Endodermal cell (in vitro differentiated cells): Measurements from ENCODE around the gene SPATA6L. TPM values are rescaled to one million over a fixed set of nuclear protein-coding genes. Genes with fewer than 3 reads are reported as not detected.

Experiments used
- DNase-seq: peaks from one replicate; pipeline ENCODE4 v3.0.0-alpha.2; 2017
- H3K27ac ChIP-seq: 2 replicates; pipeline ENCODE4 v1.5.1; 2013; ENCODE audit warnings: mild to moderate bottlenecking, low read depth, low read length, moderate library complexity
- H3K27me3 ChIP-seq: 2 replicates; pipeline ENCODE4 v1.6.1; 2013; ENCODE audit warnings: mild to moderate bottlenecking, low read length, moderate library complexity; ENCODE audit not compliant: insufficient read depth, control insufficient read depth, poor library complexity, severe bottlenecking
- H3K36me3 ChIP-seq: 2 replicates; pipeline ENCODE4 v1.7.0; 2013; ENCODE audit warnings: mild to moderate bottlenecking, low read length, moderate library complexity; ENCODE audit not compliant: control insufficient read depth, insufficient read depth
- H3K4me1 ChIP-seq: one replicate; pipeline ENCODE4 v1.7.0; 2013; ENCODE audit warnings: low read length; ENCODE audit not compliant: control insufficient read depth, insufficient read depth
- H3K4me3 ChIP-seq: 2 replicates; pipeline ENCODE4 v1.5.1; 2013; ENCODE audit warnings: mild to moderate bottlenecking, low read length, moderate library complexity
- H3K9ac ChIP-seq: 2 replicates; pipeline ENCODE4 v1.6.1; 2013; ENCODE audit warnings: mild to moderate bottlenecking, low read length, moderate library complexity; ENCODE audit not compliant: poor library complexity, severe bottlenecking; ENCODE audit errors: extremely low read depth
- H3K9me3 ChIP-seq: 2 replicates; pipeline ENCODE4 v1.6.1; 2013; ENCODE audit warnings: mild to moderate bottlenecking, low read length, moderate library complexity; ENCODE audit not compliant: control insufficient read depth
- H3K27ac Mint-ChIP-seq: 2 replicates; pipeline ENCODE4 v1.8.0; 2020; ENCODE audit warnings: mixed read lengths
- H3K27me3 Mint-ChIP-seq: 2 replicates; pipeline ENCODE4 v1.8.0; 2021; ENCODE audit warnings: mild to moderate bottlenecking, mixed read lengths; ENCODE audit not compliant: insufficient read depth
- H3K36me3 Mint-ChIP-seq: 2 replicates; pipeline ENCODE4 v1.8.0; 2020; ENCODE audit warnings: low read depth, mixed read lengths
- H3K4me1 Mint-ChIP-seq: 2 replicates; pipeline ENCODE4 v1.8.0; 2020; ENCODE audit warnings: mixed read lengths
- H3K4me3 Mint-ChIP-seq: 2 replicates; pipeline ENCODE4 v1.8.0; 2020; ENCODE audit warnings: mild to moderate bottlenecking, moderate library complexity, mixed read lengths
- H3K9me3 Mint-ChIP-seq: 2 replicates; pipeline ENCODE4 v1.8.0; 2020; ENCODE audit warnings: mild to moderate bottlenecking, mixed read lengths
- CTCF ChIP-seq: fragments of 200-600 bp; sonication (generic); conservative IDR thresholded peaks from 2 replicates; pipeline ENCODE4 v1.5.0; 2021; ENCODE audit warnings: antibody characterized with exemption, mild to moderate bottlenecking
- WGBS, 2 experiments: methylation state at CpG; one replicate each; pipeline versions ENCODE4 v1.1.5 to v1.1.7; 2013; ENCODE audit warnings: missing lambda C conversion rate in 2 of 2, mixed read lengths in 1 of 2; ENCODE audit not compliant: insufficient coverage in 1 of 2, insufficient read length in 1 of 2; 5-methylcytosine and 5-hydroxymethylcytosine counted together
- total RNA-seq, 2 donors: library from RNA; stranded (reverse); fragmentation: NEBNext Ultra II Directional in 1 of 2; extraction: Animal tissue kit (Norgen Biotek cat#: 25700) in 1 of 2; gene quantifications; 2 replicates in 1 of 2; 3 replicates in 1 of 2; pipeline ENCODE4 v1.2.1, GENCODE V29; 2021

The SPATA6L gene
- total RNA-seq, 2 donors from 2014 or later: 1.2 to 2.0 TPM

GRCh38 chr9:4677392-4677791, 11.1 kb upstream of the SPATA6L start:
- Histone ChIP-seq H3K4me1 (peaks cover 3% of the 10 kb centered on the region), H3K4me3 (no peak overlapping the region), H3K9me3 (no peaks in the 10 kb centered on the region), H3K27me3 (no peaks in the 10 kb centered on the region), H3K9ac (peak overlapping the region; percentile 0), H3K27ac (no peak overlapping the region), H3K36me3 (no peaks in the 10 kb centered on the region)
- no peak for DNase-seq
- 90 to 94% methylated on average over 2 to 3 of the region's 3 CpGs for WGBS, 2 experiments
- Mint-ChIP-seq H3K9me3 (no peaks in the 10 kb centered on the region), H3K27me3 (no peaks in the 10 kb centered on the region), H3K27ac (no peak overlapping the region), H3K4me3 (no peak overlapping the region), H3K36me3 (no peaks in the 10 kb centered on the region), H3K4me1 (no peaks in the 10 kb centered on the region)
- no peak for TF ChIP-seq CTCF

GRCh38 chr9:4674783-4675182, 8.5 kb upstream of the SPATA6L start:
- Histone ChIP-seq H3K4me1 (no peaks in the 10 kb centered on the region), H3K36me3 (no peaks in the 10 kb centered on the region), H3K9ac (no peak overlapping the region), H3K9me3 (no peaks in the 10 kb centered on the region), H3K27ac (no peak overlapping the region), H3K4me3 (no peak overlapping the region), H3K27me3 (no peaks in the 10 kb centered on the region)
- no peak overlapping the region for H3K4me3 Mint-ChIP-seq
- no peaks in the 10 kb centered on the region for H3K4me1 Mint-ChIP-seq
- H3K27ac Mint-ChIP-seq: no peak overlapping the region
- H3K9me3 Mint-ChIP-seq: no peaks in the 10 kb centered on the region
- TF ChIP-seq CTCF: no peak
- no peaks in the 10 kb centered on the region for H3K27me3 Mint-ChIP-seq
- no peak for DNase-seq
- no peaks in the 10 kb centered on the region for H3K36me3 Mint-ChIP-seq

GRCh38 chr9:4671737-4672136, 5.5 kb upstream of the SPATA6L start:
- Mint-ChIP-seq H3K27me3 (no peaks in the 10 kb centered on the region), H3K36me3 (no peaks in the 10 kb centered on the region), H3K4me1 (peaks cover 2% of the 10 kb centered on the region), H3K27ac (no peak overlapping the region), H3K4me3 (no peak overlapping the region), H3K9me3 (no peaks in the 10 kb centered on the region)
- no peaks in the 10 kb centered on the region for H3K9me3 ChIP-seq
- H3K4me3 ChIP-seq: no peak overlapping the region
- no peak overlapping the region for H3K9ac ChIP-seq
- WGBS, 2 experiments: 100% methylated on average over 1 of the region's 1 CpG; no CpG with 5 or more reads in 1 of the 2 experiments
- no peaks in the 10 kb centered on the region for H3K36me3 ChIP-seq
- H3K4me1 ChIP-seq: no peaks in the 10 kb centered on the region
- DNase-seq: no peak
- no peak for TF ChIP-seq CTCF
- H3K27ac ChIP-seq: no peak overlapping the region
- H3K27me3 ChIP-seq: no peaks in the 10 kb centered on the region
